Stimulated activated CD4-positive, alpha-beta T cell treated with anti-CD3 and anti-CD28 coated beads, Interleukin-15, amount 100 ng/mL, for 1 hour (primary cell): ENCODE data around the gene GSDMA.
A peak's percentile ranks its signal among the peaks of the same experiment; 100 is the strongest.
"Not testable (repeated sequence)": the region's sequence is repeated elsewhere in the genome, so short reads cannot be mapped to it uniquely, and the experiment has no call there.

Source experiments
- DNase-seq, 2 donors: peaks; one replicate each; pipeline ENCODE4 v3.0.0-alpha.2; 2020; ENCODE audit warnings: low read depth in 1 of 2, low spot score in 1 of 2

Gene GSDMA

GRCh38 chr17:39928858-39929645 is 33.8 kb upstream of the GSDMA start:
- DNase-seq, result no peak

GRCh38 chr17:39929646-39930407 is 33.0 kb upstream of the GSDMA start:
- no peak for DNase-seq

DNA sequence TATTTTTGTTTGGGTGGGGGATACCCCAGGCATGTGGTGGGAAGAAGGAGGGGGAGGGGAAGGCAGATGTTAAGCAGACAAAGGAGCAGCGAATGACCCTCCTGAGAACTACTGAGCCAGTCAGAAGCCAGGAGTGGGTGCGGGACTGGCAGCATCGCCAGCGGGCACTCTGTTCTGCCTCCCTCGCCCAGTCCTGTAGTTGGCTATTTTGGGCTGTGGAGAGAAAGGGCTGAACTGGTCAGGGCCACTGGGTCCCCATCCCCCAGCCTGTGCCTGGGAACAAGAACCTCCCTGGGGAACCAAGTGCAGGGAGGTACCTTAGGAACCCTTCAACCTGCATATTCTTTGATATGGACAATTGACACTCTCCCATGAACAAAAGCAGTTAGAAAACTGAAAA is 28.9 kb upstream of the GSDMA start:
- no peak for DNase-seq

GRCh38 chr17:39934324-39934723 is 28.5 kb upstream of the GSDMA start:
- no peak for DNase-seq

DNA sequence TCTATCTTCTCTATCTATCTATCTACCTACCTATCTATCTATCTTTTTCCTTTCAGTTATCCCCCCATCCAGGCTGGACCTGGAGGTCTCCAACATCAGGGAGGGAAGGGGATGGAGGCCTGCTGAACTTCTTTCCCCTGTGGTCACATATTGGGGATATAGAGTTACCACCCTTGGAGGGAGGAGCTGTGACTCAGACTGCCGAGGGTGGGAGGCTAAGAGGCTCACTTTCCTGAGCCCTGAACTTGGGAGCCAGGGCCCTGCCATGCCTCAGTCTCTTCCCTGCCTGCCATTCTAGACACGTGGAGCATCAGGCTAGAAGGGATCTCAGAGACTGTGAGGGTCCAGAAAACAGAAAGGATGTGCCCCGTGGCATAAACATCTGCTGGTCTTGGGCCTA is 26.9 kb upstream of the GSDMA start:
- no peak for DNase-seq

DNA sequence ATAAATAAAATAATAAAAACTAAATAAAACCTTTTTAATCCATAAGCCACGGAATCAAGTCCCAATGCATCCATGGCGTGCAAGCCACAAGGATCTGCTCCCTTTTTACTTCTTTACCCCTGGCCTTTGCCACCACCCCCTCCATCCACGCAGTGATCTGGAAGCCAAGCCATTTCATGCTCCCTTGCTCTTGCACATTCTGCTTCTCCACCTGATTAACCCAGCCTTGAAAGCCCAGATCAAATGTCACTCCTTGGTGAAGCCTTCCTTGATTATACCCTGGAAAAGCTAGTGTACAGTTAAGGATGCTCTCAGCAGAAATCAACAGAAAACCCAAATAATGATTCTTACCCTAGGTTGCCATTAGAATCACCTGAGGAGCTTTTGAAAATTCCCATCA is 25.4 kb upstream of the GSDMA start:
- DNase-seq, result no peak

DNA sequence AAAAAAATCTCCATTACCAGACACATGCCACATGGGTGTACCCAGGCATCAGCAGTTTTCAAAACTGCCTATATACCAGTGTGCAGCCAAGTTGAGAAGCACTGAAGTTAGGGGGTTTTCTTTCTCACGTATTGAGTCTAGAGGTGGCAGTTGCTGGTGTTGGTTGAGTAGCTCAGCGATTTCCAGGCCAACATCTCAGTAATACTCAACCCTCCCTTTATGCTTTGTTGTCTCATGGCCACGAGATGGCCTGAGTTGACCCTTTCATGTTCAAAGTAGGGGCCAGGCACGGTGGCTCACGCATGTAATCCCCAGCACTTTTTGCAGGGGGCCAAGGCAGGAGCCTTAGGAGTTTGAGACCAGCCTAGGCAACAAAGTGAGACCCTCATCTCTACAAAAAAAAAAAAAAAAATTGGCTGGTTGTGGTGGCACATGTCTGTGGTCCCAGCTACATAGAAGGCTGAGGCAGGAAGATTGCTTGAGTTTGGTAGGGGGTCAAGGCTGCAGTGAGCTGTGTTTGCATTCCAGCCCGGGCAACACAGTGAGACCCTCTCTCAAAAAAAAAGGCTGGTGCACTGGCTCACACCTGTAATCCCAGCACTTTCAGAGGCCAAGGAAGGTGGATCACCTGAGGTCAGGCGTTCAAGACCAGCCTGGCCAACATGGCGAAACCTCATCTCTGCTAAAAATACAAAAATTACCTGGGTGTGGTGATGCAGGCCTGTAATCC is 24.5 kb upstream of the GSDMA start:
- no peak for DNase-seq

DNA sequence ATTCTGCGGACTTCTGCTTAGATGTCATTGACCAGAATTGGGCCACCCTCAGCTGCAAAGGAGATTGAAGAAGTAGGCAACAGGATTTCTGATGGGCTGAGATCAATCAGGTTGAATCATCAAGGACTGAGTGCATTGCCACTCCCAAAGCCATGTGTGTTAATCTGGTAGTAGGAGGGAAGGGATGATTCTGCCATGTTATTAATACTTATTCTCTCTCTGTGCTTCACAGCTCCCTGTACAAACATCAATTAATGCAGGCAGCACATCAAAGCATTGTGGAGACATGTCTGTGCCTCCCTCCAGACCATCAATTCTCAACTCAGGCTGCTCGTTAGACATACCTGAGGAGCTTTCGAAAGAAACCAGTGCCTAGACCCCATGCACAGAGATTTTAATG is 23.7 kb upstream of the GSDMA start:
- no peak for DNase-seq

DNA sequence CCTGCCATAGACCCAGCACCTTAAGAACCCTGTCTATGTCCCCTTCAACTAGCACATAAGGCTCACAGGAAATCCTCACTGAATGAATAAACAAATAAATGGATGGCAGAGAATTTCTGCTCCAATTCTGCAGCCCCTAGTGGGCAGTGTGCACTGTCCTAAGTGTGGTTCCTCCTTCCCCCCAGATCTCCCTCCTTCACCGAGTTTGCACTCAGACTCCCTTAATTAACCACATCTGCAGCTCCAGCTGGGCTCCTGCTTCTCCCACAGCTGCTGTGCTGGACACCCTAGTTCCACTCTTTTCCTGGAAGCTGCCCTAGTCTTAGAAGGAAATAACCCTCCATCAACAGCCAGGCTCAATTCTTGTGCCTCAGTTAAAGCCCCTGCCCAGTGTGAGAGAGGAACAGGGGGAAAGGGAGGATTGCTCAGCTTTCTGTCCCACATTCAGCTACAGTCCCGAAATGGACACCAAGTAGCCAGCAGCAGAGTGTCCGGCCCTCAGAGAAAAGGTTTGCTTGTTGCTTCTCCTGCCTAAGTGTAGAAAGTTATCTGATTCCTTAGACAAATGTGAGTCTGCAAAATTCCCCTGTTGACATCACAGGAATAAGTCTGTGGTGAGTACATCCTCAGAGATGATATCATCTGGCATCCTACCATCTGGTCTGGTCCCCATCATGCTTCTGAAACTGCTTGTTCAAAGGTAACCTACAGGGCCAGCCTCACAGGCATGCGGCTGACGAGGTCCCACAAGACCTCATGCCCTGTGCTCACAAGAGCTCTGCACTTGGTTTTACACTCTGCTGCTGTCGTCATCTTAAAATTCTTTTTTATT is 23.0 kb upstream of the GSDMA start:
- no peak for DNase-seq

- no peak for DNase-seq
These were observed 19.0 kb upstream of the GSDMA start for GRCh38 chr17:39943702-39944392.

- DNase-seq, result no peak
These were observed 18.5 kb upstream of the GSDMA start for GRCh38 chr17:39944393-39944711.

DNA sequence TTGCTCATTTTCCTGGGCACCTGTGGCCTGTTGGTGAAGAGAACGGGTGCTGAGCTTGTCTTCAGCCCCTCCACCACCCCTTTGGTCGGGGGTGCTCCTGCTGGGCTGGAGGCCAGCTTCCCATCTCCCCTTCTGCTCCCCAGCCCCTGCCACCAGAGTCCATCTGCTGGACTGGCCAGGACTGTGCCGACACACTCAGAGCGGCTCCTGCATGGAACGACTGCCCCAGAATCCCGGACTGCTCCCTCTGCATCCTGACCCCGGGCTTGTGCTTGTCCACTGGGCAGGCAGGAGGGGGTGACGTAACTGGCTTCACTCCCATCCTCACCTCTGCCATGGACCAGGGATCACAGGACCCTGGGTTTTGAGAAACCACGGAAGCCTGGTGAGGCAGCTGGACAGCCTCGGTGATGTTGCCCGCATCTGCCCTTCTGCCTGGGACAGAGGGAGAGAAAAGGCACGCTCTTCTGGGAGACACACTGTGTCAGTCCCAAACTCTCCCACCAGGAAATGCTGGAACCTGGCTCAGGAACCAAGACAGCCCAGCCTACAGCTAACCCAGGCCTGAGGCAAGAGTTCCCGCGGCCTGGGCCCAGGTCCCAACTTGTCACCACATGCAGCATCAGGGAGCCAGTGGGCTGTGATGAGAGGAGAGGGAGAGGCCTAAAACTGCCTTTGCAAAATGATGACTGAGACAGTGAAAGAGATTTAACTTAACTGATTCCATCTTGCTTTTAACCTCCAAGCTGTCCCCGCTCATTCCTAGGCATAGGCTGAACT is 16.1 kb upstream of the GSDMA start:
- no peak for DNase-seq

DNA sequence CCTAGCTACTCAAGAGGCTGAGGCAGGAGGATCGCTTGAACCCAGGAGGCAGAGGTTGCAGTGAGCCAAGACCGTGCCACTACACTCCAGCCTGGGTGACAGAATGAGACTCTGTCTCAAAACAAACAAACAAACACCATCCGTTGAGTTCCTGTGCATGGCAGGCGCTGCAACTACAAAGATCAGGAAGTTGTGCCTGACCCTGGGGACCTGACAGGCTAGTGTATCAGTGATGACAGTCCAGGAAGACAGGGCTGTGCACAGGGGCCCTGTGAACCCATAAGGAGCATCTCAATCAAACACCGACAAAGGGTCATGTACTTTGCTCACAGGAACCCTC is 14.3 kb upstream of the GSDMA start:
- DNase-seq, result not testable (repeated sequence)

DNA sequence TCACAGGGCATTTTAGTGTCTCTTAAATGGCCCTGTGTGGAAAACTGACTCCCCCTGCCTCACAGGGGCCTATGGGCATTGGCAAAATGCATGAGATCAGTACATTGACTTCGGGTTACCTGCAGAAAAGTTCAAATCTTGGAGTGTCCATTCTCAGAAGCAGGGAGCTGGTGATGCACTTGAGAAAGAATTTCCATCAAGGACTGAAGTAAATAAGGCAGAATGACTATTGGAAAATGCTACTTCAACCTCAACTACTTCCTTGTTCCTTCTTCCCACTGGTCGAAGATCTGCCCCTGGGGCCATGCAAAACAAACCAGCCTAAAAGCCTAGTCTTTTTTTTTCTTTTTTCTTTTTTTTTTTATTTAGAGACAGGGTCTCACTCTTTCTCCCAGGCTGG is 13.8 kb upstream of the GSDMA start:
- DNase-seq, result no peak

DNA sequence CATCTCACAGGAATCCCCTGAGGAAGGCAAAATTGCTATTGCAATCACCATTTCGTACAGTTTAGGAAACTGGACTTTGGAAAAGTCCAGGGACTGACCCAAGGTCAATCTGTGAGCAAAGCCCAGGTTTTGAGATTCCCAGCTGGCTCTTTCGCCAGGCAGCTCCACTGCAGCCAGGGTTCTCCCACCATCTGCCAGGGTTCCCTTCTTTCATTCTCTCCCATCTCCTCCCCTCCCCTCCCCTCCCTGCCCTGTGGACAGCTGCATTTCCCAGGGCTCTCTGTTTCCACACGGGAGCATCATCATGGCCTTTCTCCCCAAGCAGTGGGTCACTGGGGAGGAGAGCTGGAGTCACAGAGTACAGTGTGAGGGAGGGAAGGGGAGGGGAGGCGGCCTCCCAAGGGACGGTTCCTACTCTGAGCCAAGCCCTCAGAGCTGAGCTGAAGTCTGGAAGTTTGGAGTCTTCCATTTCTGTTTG is 11.9 kb upstream of the GSDMA start:
- DNase-seq, result no peak

DNA sequence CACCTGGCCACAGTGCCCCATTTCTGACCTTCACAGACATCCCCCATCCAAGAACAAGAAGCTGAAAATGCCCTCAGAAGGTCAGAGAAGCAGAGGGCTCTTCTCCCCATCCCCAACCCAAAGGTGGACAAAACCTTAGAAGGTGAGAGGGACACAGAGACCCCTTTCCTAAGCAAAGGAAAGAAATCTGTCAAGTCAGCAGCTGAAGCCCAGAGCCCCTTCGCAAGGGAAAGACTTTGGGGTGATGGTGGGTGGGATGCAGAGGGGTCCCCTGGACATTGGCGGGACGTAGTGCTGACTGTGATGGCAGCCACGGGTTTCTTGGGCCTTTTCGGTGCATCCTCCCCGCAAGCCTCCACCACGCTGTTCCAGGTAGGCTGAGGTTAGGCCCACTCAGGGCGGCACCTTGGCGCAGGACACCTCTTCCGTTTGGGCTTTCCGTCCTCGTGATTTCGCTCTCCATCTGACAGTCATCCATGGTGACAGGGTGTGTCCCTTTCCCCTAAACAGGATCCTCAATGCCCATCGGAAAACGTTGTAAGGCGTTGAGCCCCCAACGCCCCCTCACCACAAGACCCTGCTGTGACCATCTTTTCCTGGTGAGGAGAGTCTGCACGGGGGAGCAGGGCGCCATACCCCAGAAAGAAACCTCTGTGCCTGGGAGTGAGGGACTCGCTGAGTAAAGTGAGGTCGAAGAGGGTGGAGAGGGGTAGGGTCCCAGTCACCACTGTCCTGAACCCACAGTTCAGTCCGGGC is 10.7 kb upstream of the GSDMA start:
- no peak for DNase-seq

DNA sequence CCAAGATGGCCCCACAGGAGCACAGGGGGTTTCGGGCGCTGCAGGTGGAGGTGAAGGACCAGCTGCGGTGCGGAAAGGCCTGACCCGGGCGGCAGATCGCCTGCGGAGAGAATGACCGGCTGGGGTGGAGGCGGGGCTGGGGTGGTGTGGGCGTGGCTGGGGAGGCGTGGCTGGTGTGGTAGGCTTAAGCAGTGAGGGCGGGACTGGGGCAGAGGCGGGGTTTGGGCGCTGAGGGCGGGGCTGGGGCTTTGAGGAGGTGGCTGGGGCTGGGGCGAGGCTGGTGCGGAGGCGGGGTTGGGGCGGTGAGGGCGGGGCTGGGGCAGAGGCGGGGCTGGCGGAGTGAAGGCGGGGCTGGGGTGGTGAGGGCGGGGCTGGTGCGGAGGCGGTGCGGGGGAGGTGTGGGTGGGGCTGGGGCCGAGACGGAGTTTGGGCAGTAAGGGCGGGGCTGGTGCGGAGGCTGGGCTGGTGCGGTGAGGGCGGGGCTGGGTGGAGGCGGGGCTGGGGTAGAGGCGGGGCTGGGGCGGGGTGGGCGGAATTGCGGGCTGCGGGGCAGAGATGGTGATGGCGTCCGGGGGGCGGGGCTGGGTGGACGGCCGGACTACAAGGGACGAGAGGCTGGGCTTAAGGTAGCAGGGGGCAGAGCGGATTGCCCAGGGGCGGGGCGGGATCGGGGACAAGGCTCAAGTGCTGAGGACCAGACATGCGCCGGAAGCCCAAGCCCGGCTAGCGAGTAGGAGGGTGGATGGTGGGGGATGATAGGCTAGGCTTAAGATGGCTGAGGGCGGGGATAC is 9.9 kb upstream of the GSDMA start:
- DNase-seq, result peak; percentile 78 to 93

DNA sequence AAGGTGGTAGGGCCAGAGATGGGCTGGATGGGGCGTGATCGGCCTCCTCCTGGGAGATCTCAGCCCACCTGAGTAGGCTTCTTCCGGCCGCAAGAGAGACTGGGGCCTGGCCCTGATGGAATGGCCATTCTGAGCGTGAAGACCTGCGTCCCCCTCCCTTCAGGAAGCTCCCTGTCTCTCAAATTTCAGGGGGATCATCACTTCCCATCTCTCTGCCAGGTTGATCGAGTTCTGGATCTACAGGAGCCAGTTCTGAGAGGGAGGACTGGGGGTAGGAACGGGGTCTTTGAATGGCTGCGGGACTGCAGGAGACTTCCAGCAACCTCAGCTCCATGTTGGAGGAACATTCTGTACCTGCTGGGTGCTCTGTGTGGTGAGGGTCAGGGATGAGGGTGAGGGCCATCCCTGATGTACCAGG is 9.3 kb upstream of the GSDMA start:
- no peak for DNase-seq
